NK-92 (cell line): ENCODE results near the gene EXOSC2.
A peak's percentile ranks its signal among the peaks of the same experiment; 100 is the strongest.

Source experiments
- DNase-seq: peaks from one replicate; lab custom pipeline; 2025; ENCODE audit not compliant: unreplicated experiment; lab: John Stamatoyannopoulos, UW

EXOSC2 gene

GRCh38 chr9:130693426-130694191, at the start of gene EXOSC2:
Gene EXOSC2, plus strand, starts transcription at chr9:130693780. Its CDS starts 12 bp downstream, at chr9:130693792.
- DNase-seq: peak; percentile 88

GRCh38 chr9:130651221-130651620, 42.4 kb upstream of the EXOSC2 start:
- no peak for DNase-seq

- DNase-seq: no peak
Measured at GRCh38 chr9:130651752-130652151, 41.8 kb upstream of the EXOSC2 start.

GRCh38 chr9:130654879-130655278, 38.7 kb upstream of the EXOSC2 start:
- DNase-seq: no peak

- no peak for DNase-seq
Measured at GRCh38 chr9:130658893-130659698, 34.5 kb upstream of the EXOSC2 start.

- DNase-seq: no peak
Measured at GRCh38 chr9:130659699-130660248, 33.8 kb upstream of the EXOSC2 start.

GRCh38 chr9:130660326-130660682, 33.3 kb upstream of the EXOSC2 start:
- no peak for DNase-seq

GRCh38 chr9:130660683-130661450, 32.7 kb upstream of the EXOSC2 start:
- no peak for DNase-seq

GRCh38 chr9:130661451-130662098, 32.0 kb upstream of the EXOSC2 start:
- no peak for DNase-seq

- no peak for DNase-seq
Measured at GRCh38 chr9:130662099-130662969, 31.2 kb upstream of the EXOSC2 start.

- DNase-seq: no peak
Measured at GRCh38 chr9:130662970-130663257, 30.7 kb upstream of the EXOSC2 start.

- DNase-seq: no peak
Measured at GRCh38 chr9:130663258-130663976, 30.2 kb upstream of the EXOSC2 start.

GRCh38 chr9:130663977-130664250, 29.7 kb upstream of the EXOSC2 start:
- DNase-seq: no peak

GRCh38 chr9:130664251-130665028, 29.1 kb upstream of the EXOSC2 start, which contains the start of gene PRDM12:
Gene PRDM12, plus strand, starts transcription at chr9:130664594. Its CDS starts 60 bp downstream, at chr9:130664654.
- no peak for DNase-seq

- DNase-seq: no peak
Measured at GRCh38 chr9:130665029-130665430, 28.6 kb upstream of the EXOSC2 start.

GRCh38 chr9:130665431-130666392, 27.9 kb upstream of the EXOSC2 start:
- DNase-seq: no peak

- no peak for DNase-seq
Measured at GRCh38 chr9:130666393-130667119, 27.0 kb upstream of the EXOSC2 start.
